Transverse colon (tissue), 4 donors: ENCODE results near the gene TEX13A.

Experiments
- CTCF ChIP-seq, 5 experiments: fragments of 200-600 bp in 3 of 5; fragments of 450-650 bp in 2 of 5; sonication (generic) in 3 of 5; IDR thresholded peaks; 1 replicate in 2 of 5; 2 replicates in 3 of 5; pipeline ENCODE4 v1.5.1; 2016 to 2017; ENCODE audit warnings: antibody characterized with exemption in 5 of 5, inconsistent platforms in 3 of 5, mild to moderate bottlenecking in 2 of 5, moderate library complexity in 1 of 5
- EP300 ChIP-seq: sonication (generic); formaldehyde crosslinking; IDR thresholded peaks from one replicate; pipeline ENCODE4 v1.6.1; 2017; ENCODE audit warnings: antibody characterized with exemption, low read depth
- POLR2AphosphoS5 ChIP-seq, 3 donors: sonication (generic); formaldehyde crosslinking; IDR thresholded peaks; one replicate each; pipeline ENCODE4 v1.6.1; 2016; ENCODE audit warnings: antibody characterized with exemption in 3 of 3

- TF ChIP-seq EP300: no peak
- TF ChIP-seq CTCF (IDR thresholded peaks at IDR 0.05): no peak
- no peak for TF ChIP-seq POLR2AphosphoS5 (IDR thresholded peaks at IDR 0.05)
Observed at GRCh38 chrX:105265093-105265492, 44.6 kb upstream of the TEX13A start.
